GM12891 (cell line): Measurements from ENCODE around the gene UBE2H.

ENCODE experiments used
- POLR2A ChIP-seq: IDR thresholded peaks from 2 replicates; pipeline ENCODE4 v1.6.1; 2011; ENCODE audit warnings: low read depth, low read length, control low read depth
- POLR2AphosphoS5 ChIP-seq: IDR thresholded peaks from 2 replicates; pipeline ENCODE4 v1.6.1; 2011; ENCODE audit warnings: low read depth, low read length, control low read depth
- POU2F2 ChIP-seq: IDR thresholded peaks from 2 replicates; pipeline ENCODE4 v1.6.1; 2011; ENCODE audit warnings: low read depth, mild to moderate bottlenecking, control low read depth, low read length, moderate library complexity
- TAF1 ChIP-seq: IDR thresholded peaks from 2 replicates; pipeline ENCODE4 v1.6.1; 2011; ENCODE audit warnings: low read depth, low read length, control low read depth

DNA sequence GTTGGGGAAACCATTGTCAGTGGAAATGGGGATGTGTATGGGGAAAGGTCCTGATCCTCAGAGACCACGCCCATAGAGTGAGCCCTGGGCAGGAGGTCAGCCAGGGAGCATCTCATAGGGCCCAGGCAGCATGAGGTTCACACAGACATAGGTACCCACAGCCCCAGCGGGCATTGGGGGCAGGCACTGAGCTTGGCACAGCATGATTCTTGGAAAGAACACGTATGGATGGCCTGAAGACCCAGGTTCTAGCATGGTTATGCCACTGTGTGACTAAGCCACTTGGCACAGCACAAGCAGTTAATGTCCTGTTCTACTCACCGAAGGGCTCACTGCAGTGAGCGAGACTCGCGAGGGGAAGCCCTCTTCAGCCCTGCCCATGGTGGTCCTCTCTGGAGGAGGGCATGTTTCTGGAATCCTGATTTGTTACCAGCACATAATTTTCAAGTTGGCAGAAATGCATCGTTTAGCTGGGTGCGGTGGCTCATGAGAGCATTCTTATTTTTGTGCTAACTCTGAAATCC lies 125.2 kb downstream of the UBE2H start:
- TF ChIP-seq TAF1 (no peak), POLR2A (no peak), POU2F2 (no peak), POLR2AphosphoS5 (no peak)
